WTC11 (cell line): Measurements from ENCODE around the gene NDUFAF2. TPM values are rescaled to one million over a fixed set of nuclear protein-coding genes. Genes with fewer than 3 reads are reported as not detected.

ENCODE experiments used
- ATAC-seq: fragments of 200-7000 bp; cut with Tn5 transposase; 2 replicates; pipeline ENCODE4 v1.10.0; 2021; ENCODE audit warnings: mild to moderate bottlenecking, moderate library complexity
- CTCF ChIA-PET: fragments of 300-600 bp; sonication (Branson Sonifier 250); formaldehyde crosslinking; loops from one replicate; lab custom pipeline; 2021; ENCODE audit warnings: antibody characterized with exemption; lab: Charles Lee
- POLR2A ChIA-PET: fragments of 350-600 bp; sonication (Branson Sonifier 250); formaldehyde crosslinking; loops from one replicate; lab custom pipeline; 2021; ENCODE audit warnings: antibody characterized with exemption; lab: Charles Lee
- DNase-seq: peaks from one replicate; pipeline ENCODE4 v3.0.0; 2021; ENCODE audit warnings: low spot score
- H3K27ac Mint-ChIP-seq: 2 replicates; pipeline ENCODE4 v1.8.0; 2021; ENCODE audit warnings: mixed read lengths
- H3K27me3 Mint-ChIP-seq: 2 replicates; pipeline ENCODE4 v1.8.0; 2021; ENCODE audit warnings: low read depth, mild to moderate bottlenecking, moderate library complexity, mixed read lengths
- H3K36me3 Mint-ChIP-seq: 2 replicates; pipeline ENCODE4 v1.8.0; 2021; ENCODE audit warnings: mixed read lengths
- H3K4me1 Mint-ChIP-seq: 2 replicates; pipeline ENCODE4 v1.8.0; 2022; ENCODE audit warnings: mixed read lengths
- H3K4me3 Mint-ChIP-seq: 2 replicates; pipeline ENCODE4 v1.8.0; 2021; ENCODE audit warnings: mild to moderate bottlenecking, moderate library complexity, mixed read lengths
- H3K9me3 Mint-ChIP-seq: 2 replicates; pipeline ENCODE4 v1.8.0; 2021; ENCODE audit warnings: mixed read lengths
- CTCF ChIP-seq: fragments of 200-600 bp; IDR thresholded peaks from 2 replicates; pipeline ENCODE4 v1.8.0; 2022; ENCODE audit warnings: antibody characterized with exemption
- NR1H2 ChIP-seq: sonication (generic); formaldehyde crosslinking; IDR thresholded peaks from 2 replicates; pipeline ENCODE4 v1.9.0; 2021; ENCODE audit warnings: mild to moderate bottlenecking, moderate library complexity, missing genetic modification reagents
- PREB ChIP-seq: sonication (generic); formaldehyde crosslinking; IDR thresholded peaks from 2 replicates; pipeline ENCODE4 v1.8.1; 2022; ENCODE audit warnings: mild to moderate bottlenecking, missing genetic modification reagents, moderate library complexity, borderline replicate concordance
- USF1 ChIP-seq: sonication (generic); formaldehyde crosslinking; IDR thresholded peaks from 2 replicates; pipeline ENCODE4 v1.8.0; 2022; ENCODE audit warnings: mild to moderate bottlenecking, missing genetic modification reagents
- ZNF138 ChIP-seq: sonication (generic); formaldehyde crosslinking; conservative IDR thresholded peaks from 2 replicates; pipeline ENCODE4 v1.8.1; 2022; ENCODE audit warnings: mild to moderate bottlenecking, moderate library complexity, missing genetic modification reagents
- ZNF232 ChIP-seq: sonication (generic); formaldehyde crosslinking; IDR thresholded peaks from 2 replicates; pipeline ENCODE4 v1.8.0; 2022; ENCODE audit warnings: mild to moderate bottlenecking, missing genetic modification reagents
- total RNA-seq: library from RNA; stranded (reverse); gene quantifications from 3 replicates; pipeline ENCODE4 v1.2.3, GENCODE V29; 2021
- TF ChIP-seq, protein P1 (sequence below): fragments of 250-450 bp; sonication (Bioruptor Pico); IDR thresholded peaks from 2 replicates; pipeline ENCODE4 v1.9.0; 2021; ENCODE audit warnings: mild to moderate bottlenecking
- TF ChIP-seq, protein P2 (sequence below): sonication (generic); formaldehyde crosslinking; IDR thresholded peaks from 2 replicates; pipeline ENCODE4 v1.8.1; 2023; ENCODE audit warnings: mild to moderate bottlenecking, missing genetic modification reagents, borderline replicate concordance
- TF ChIP-seq, protein P3 (sequence below): fragments of 250-450 bp; sonication (Bioruptor Pico); IDR thresholded peaks from 2 replicates; pipeline ENCODE4 v1.9.0; 2021; ENCODE audit warnings: mild to moderate bottlenecking, borderline replicate concordance
- TF ChIP-seq, protein P4 (sequence below): sonication (generic); formaldehyde crosslinking; IDR thresholded peaks from 2 replicates; pipeline ENCODE4 v1.8.1; 2022; ENCODE audit warnings: low read depth, mild to moderate bottlenecking, moderate library complexity, missing genetic modification reagents, borderline replicate concordance

NDUFAF2 gene
- total RNA-seq, 1 experiment from 2014 or later: 42.0 TPM

DNA sequence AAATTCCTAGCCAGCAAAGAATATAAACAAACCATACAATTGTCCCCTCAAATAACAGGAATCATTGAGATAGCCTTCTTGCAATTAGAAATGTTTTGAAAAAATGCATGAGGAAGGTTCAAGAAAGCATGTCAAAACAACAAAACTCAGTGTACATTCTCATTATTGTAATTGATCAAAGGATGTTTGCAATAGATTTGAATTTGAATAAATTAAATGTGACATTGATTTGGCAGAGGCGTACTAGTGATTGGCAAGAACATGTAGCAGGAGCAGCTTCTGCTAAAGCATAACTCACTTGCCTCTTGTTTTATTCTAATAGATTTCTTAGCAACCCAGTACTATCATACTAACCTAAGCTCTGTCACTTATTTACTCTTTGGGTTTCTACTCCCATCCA lies 197.4 kb downstream of the NDUFAF2 start (continued):
- TF ChIP-seq, protein P1, sequence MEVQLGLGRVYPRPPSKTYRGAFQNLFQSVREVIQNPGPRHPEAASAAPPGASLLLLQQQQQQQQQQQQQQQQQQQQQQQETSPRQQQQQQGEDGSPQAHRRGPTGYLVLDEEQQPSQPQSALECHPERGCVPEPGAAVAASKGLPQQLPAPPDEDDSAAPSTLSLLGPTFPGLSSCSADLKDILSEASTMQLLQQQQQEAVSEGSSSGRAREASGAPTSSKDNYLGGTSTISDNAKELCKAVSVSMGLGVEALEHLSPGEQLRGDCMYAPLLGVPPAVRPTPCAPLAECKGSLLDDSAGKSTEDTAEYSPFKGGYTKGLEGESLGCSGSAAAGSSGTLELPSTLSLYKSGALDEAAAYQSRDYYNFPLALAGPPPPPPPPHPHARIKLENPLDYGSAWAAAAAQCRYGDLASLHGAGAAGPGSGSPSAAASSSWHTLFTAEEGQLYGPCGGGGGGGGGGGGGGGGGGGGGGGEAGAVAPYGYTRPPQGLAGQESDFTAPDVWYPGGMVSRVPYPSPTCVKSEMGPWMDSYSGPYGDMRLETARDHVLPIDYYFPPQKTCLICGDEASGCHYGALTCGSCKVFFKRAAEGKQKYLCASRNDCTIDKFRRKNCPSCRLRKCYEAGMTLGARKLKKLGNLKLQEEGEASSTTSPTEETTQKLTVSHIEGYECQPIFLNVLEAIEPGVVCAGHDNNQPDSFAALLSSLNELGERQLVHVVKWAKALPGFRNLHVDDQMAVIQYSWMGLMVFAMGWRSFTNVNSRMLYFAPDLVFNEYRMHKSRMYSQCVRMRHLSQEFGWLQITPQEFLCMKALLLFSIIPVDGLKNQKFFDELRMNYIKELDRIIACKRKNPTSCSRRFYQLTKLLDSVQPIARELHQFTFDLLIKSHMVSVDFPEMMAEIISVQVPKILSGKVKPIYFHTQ: no peak
- no peak for TF ChIP-seq ZNF138 (CRISPR knock-in tag)

GRCh38 chr5:61142811-61143210 lies 197.8 kb downstream of the NDUFAF2 start:
- no peaks in the 10 kb centered on the region for H3K9me3 Mint-ChIP-seq
- POLR2A ChIA-PET: no interaction called here
- TF ChIP-seq, protein P2, sequence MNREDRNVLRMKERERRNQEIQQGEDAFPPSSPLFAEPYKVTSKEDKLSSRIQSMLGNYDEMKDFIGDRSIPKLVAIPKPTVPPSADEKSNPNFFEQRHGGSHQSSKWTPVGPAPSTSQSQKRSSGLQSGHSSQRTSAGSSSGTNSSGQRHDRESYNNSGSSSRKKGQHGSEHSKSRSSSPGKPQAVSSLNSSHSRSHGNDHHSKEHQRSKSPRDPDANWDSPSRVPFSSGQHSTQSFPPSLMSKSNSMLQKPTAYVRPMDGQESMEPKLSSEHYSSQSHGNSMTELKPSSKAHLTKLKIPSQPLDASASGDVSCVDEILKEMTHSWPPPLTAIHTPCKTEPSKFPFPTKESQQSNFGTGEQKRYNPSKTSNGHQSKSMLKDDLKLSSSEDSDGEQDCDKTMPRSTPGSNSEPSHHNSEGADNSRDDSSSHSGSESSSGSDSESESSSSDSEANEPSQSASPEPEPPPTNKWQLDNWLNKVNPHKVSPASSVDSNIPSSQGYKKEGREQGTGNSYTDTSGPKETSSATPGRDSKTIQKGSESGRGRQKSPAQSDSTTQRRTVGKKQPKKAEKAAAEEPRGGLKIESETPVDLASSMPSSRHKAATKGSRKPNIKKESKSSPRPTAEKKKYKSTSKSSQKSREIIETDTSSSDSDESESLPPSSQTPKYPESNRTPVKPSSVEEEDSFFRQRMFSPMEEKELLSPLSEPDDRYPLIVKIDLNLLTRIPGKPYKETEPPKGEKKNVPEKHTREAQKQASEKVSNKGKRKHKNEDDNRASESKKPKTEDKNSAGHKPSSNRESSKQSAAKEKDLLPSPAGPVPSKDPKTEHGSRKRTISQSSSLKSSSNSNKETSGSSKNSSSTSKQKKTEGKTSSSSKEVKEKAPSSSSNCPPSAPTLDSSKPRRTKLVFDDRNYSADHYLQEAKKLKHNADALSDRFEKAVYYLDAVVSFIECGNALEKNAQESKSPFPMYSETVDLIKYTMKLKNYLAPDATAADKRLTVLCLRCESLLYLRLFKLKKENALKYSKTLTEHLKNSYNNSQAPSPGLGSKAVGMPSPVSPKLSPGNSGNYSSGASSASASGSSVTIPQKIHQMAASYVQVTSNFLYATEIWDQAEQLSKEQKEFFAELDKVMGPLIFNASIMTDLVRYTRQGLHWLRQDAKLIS (CRISPR knock-in tag): no peak
- TF ChIP-seq USF1: no peak
- TF ChIP-seq, protein P3, sequence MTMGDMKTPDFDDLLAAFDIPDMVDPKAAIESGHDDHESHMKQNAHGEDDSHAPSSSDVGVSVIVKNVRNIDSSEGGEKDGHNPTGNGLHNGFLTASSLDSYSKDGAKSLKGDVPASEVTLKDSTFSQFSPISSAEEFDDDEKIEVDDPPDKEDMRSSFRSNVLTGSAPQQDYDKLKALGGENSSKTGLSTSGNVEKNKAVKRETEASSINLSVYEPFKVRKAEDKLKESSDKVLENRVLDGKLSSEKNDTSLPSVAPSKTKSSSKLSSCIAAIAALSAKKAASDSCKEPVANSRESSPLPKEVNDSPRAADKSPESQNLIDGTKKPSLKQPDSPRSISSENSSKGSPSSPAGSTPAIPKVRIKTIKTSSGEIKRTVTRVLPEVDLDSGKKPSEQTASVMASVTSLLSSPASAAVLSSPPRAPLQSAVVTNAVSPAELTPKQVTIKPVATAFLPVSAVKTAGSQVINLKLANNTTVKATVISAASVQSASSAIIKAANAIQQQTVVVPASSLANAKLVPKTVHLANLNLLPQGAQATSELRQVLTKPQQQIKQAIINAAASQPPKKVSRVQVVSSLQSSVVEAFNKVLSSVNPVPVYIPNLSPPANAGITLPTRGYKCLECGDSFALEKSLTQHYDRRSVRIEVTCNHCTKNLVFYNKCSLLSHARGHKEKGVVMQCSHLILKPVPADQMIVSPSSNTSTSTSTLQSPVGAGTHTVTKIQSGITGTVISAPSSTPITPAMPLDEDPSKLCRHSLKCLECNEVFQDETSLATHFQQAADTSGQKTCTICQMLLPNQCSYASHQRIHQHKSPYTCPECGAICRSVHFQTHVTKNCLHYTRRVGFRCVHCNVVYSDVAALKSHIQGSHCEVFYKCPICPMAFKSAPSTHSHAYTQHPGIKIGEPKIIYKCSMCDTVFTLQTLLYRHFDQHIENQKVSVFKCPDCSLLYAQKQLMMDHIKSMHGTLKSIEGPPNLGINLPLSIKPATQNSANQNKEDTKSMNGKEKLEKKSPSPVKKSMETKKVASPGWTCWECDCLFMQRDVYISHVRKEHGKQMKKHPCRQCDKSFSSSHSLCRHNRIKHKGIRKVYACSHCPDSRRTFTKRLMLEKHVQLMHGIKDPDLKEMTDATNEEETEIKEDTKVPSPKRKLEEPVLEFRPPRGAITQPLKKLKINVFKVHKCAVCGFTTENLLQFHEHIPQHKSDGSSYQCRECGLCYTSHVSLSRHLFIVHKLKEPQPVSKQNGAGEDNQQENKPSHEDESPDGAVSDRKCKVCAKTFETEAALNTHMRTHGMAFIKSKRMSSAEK: no peak
- TF ChIP-seq PREB: no peak
- no peak for TF ChIP-seq CTCF
- TF ChIP-seq ZNF232 (CRISPR knock-in tag): no peak
- TF ChIP-seq NR1H2 (CRISPR knock-in tag): no peak
- TF ChIP-seq, protein P4, sequence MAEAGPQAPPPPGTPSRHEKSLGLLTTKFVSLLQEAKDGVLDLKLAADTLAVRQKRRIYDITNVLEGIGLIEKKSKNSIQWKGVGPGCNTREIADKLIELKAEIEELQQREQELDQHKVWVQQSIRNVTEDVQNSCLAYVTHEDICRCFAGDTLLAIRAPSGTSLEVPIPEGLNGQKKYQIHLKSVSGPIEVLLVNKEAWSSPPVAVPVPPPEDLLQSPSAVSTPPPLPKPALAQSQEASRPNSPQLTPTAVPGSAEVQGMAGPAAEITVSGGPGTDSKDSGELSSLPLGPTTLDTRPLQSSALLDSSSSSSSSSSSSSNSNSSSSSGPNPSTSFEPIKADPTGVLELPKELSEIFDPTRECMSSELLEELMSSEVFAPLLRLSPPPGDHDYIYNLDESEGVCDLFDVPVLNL: no peak
- no peaks in the 10 kb centered on the region for H3K27me3 Mint-ChIP-seq
- DNase-seq: no peak
- no peaks in the 10 kb centered on the region for H3K36me3 Mint-ChIP-seq
- no peak overlapping the region for H3K4me3 Mint-ChIP-seq
- CTCF ChIA-PET: no interaction called here
- H3K27ac Mint-ChIP-seq: no peak overlapping the region
- ATAC-seq: no peak
- H3K4me1 Mint-ChIP-seq: peaks cover 7% of the 10 kb centered on the region
